Retina (tissue), 1 donor: ENCODE data around the gene EGFR.
A peak's percentile ranks its signal among the peaks of the same experiment; 100 is the strongest.

Experiments
- DNase-seq: peaks from one replicate; pipeline ENCODE4 v3.0.0-alpha.2; 2016

Gene EGFR

DNA sequence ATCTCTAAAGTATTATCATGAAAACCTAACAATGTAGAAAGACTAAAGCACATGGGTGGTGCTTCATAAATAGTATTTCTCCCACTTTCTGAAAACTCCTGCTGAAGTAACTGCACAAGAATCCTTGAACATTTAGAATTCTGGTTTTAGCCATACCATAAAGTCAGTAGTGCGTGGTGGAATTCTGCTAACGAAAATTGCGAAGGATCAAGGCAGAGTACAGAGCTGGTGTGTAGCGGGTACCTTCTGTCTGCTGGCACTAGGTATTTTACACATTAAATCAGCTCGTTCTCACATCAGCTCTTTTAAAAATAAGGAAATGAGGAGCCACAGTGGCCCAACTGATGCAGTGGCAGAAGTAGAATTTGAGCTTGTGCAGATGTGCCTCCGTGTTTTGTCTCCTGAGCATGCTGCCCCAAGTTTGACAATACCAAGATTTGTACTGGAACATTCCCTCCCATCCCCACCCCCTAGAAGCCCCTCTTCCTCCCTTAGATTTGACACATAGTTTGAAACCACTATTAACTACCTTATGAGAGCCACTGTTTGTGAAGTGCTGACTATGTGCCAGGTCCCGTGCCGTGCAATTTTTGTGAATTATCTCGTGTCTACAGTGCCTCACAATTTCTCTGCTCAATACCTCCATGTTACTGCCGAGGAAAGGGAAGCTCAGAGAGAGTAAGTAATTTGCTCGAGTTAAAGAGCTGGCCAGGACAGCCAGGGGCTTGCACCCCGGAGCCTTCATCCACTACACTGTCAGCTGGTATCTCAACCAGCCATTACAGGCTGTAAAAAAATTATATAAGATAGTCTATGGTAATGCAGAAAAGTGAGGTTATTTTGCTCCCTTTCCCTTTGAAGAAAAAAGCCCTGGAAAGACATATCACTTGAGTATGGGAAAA is 66.9 kb downstream of the EGFR start:
- DNase-seq = no peak

- no peak for DNase-seq
Measured at GRCh38 chr7:55086413-55087201, 67.8 kb downstream of the EGFR start.

- no peak for DNase-seq
Measured at GRCh38 chr7:55087521-55087961, 68.7 kb downstream of the EGFR start.

DNA sequence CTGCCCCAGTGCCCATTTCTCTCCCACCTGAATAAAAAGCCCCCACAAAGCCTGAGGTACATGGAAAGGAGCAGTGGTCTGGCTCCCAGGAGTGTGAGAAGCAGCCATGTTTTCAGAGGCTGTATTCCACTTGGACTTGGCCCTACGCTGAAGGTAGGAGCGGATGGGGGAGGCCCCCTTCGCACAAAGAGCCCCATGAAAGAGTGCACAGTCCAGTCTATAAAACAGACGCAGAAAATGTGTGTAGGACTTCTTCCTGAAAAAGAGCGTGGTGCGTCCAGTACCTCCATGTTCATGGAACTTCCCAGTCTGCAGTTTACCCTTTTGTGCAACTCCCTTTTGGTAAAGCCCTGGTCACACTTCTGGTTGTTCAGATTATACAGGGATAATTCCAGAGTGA is 69.3 kb downstream of the EGFR start:
- DNase-seq = no peak

DNA sequence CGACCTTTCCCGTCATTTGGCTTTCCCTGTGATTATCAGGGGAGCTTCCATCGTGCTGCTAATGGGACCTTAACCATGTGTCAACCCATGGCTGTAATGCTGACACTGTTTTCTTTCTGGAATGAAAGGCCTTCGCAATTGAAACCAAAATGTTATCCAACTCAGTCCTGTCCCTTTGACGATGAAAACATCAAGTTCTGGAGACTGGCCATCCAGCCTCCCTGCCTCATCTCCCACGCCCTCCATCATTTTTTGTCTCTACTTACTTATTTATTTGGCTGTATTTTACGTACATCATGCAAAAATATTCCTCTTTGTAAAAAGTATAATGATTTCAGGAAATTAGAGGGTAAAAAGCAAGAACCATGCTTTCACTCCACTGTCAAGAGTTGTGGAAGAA is 69.8 kb downstream of the EGFR start:
- DNase-seq = no peak

- DNase-seq = no peak
Measured at GRCh38 chr7:55092186-55092974, 73.6 kb downstream of the EGFR start.

DNA sequence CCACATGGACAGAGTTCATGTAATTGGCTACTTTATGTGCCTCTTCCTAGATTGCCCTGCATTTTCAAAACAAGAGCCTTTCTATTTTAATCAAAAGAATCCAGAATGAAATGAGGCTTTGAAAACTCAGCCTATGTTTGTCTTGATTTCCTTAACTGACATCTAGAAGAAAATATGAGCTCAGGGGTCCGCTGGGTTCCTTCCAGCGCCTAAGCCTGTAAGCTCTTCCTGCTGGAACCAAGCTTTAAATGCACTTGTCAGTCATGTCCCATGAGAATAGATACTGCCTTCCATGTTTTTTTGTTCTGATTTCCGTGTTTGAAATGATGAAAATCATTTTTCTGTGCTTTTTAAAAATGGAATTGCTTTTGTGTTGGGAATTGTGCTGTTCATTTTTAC is 74.2 kb downstream of the EGFR start:
- DNase-seq = no peak

GRCh38 chr7:55093674-55094073 is 74.9 kb downstream of the EGFR start:
- no peak for DNase-seq

DNA sequence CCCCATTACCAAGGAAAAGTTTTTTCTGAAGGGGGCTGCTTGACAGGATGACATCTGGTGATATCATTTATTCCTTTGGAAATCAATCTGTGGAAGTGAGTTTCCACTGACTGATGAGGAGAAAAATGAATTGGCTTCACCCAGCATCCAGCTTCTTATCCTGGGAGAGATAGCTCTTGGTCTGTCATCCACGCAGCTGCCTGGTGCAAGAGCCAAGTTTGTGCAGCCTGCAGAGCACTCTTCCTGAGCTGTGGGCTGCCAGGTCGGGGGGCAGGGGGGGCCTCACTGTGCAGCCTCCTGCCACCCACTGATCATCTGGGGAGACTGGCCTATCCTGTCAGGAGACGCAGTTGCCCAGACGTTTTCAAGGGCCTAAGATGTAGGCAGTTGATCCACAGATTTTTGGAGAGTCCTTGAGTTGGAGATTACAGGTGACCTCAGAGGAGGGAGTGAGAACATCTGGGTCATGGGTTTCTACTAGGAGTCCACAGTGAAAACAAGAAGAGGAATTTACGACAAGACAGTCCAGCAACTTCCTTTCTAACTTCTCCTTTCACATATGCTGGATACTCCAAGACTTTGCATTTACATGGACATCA is 75.4 kb downstream of the EGFR start:
- no peak for DNase-seq

DNA sequence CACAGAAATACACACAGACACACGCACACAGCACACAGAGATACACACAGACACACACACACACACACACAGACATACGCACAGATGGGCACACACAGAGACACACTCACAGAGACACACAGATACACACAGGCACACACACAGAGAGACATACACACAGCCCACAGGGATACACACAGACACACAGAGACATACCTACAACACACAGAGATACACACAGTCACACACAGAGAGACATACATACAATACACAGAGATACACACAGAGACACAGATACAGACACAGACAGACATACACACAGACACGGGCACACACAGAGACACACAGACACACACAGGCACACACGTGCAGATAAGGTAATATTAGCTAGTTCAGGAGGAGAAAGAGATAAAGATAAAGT is 76.9 kb downstream of the EGFR start:
- no peak for DNase-seq

GRCh38 chr7:55096323-55096722 is 77.5 kb downstream of the EGFR start:
- no peak for DNase-seq

GRCh38 chr7:55097100-55097499 is 78.3 kb downstream of the EGFR start:
- no peak for DNase-seq

DNA sequence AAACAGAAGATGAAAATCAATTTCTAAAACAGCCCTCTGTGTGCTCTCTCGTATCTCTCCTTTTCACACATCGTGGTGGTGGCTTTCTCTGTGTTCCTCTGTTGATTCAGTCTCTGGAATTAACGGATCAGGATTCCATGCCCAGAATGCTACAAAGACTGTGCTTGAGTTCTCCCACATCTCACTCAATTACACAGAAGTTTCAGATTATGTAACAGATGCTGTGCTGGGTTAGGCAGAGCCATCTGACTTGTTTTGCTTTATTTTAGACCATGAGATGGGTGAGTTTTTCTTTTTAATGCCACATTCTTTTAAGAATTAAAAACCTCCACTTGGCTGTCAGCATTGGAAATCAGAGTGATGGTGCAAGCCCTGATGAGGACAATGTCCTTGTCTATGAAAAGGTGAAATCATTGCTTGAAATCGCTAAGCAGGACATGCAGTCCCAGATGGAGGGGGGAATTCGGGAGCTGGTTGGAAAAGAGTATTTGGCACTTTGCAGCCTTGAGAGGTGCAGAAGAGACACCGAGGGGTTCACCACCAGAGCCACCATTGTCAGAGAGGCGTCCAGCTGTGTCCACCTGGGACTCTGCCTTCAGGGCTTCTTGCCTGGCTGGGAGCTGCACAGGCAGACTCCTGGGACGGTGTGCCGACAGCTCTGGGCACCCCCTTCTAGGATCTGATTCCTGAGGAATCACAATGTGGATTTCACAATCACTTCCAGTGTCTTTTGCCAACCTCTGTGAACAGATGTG is 80.4 kb downstream of the EGFR start:
- peak; percentile 40 for DNase-seq

DNA sequence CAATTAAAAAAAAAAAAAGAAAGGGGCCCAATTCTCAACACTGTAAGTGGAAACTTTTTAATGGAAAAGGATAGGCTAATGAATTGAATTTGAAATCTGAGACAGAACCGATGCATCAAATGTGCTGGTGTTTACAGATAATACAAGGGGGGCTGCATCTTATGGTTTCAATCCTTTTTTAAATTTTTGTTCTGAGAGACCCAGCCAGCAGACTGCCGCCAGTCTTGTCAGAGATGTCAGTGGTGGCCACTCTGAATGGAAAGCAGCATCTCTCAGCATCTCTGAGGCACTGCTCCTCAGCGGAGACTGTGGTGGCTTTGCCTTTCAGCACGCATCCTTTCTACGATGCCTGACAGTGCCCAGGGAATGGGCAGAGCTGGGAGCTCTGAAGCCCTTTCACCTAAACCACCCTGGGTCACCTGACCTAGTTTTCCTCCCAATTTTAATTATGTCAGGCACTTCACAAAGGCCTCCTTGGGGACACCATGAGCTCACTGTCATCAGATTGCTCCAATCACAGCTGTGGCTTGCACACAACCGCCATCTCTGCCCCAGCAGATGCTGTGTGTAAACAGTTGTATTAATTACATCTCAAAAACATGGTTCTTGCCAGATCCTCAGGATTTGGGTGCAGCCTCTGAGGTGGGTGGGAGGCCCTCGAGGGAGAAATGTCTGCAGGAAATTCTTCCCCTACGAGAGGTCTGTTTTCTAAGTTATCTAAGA is 81.2 kb downstream of the EGFR start:
- DNase-seq = peak; percentile 68

DNA sequence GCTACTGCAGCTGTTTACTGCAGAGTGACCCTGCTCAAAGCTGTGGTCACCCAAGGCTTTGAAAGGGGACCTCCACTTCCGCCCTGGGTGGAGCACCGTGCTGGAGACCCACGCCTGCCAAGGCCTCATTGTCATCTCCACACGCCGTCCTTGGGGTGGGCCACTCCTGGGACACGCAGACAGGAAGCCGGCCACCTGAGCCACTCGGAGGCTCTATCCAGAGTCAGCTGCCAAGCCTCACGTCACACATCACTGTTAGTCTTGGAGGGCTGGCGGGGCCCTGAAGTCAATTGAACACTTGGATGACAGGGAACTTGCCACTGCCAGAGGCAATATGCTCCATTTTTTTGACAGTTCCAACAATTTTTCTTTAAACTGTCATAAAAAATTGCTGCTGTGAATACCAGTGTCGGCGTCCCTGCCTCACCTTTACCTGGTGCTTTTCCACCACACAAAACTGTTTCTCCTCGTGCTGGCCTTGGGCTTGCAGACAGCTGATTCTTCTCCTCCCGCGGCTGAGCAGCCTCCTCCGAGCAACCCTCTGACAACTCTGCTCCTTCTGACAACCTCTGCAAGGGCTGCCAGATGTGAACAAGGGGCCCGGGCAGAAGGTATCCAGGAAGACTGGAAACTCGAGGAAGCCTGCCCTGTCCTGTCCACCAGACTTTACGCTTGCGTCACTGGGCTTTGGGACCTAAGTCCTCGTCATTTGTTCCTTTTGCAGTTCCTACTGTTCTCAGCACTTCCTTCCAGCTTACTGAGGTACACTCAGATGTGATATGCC is 81.9 kb downstream of the EGFR start:
- DNase-seq = peak; percentile 57

DNA sequence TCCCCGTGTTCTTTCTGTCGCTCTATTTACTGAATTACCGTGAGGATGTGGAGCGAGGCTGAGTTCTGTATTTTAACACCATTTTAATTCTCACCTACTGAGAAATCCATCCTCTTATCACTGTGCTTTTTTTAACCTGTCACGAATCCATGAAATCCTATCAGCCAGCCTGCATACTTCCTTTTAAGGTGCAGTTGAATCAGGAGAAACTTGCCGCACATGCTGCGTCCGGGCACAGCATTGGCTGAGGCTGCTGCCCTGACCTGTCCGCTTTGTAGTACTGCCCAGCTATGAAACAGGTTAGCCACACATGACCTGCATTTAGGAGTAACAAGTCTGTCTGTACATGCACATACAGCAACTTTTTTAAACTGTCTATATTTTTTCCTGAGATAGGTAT is 82.5 kb downstream of the EGFR start:
- no peak for DNase-seq

DNA sequence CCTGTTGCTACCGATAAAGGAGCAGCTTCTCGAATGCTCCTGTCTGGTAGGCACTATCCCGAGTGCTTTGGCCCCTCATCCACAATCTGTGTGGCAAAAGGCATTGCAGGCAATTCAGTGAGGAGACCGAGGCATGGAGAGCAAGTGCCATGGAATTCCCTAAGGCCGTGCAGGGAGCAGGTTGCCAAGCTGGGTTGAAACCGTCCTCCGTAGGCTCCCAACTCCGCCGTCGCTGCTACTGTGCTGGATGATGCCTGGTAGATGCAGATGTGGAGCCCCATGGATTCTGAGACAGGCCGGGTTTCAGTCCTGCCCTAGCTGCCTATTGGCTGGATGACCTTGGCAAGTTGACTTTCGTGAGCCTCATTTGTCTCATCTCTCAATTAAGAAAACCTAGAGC is 85.3 kb downstream of the EGFR start:
- DNase-seq = no peak

GRCh38 chr7:55104712-55105433 is 86.1 kb downstream of the EGFR start:
- no peak for DNase-seq

DNA sequence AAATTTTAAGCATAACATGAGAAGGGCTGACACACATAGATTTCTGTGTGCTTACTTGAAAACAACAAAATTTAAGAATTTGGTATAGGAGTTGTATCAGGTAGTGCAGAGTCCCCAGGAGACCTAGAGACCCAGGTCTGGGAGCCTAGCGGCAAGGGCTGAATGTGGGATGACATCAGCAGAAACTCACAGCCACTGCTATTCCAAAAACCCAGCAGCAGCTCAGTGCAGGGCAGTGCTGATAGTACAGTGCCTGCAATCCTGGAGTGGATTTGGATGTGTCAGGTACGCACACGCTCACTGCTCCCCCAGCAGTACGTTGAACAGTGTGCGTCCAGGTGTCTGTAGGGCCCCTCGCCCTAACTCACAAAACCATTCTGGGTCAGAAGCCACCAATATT is 87.1 kb downstream of the EGFR start:
- DNase-seq = no peak

- DNase-seq = no peak
Measured at GRCh38 chr7:55107946-55108345, 89.1 kb downstream of the EGFR start.
